ENCODE results near the gene PDLIM5. TPM values are rescaled to one million over a fixed set of nuclear protein-coding genes. Genes with fewer than 3 reads are reported as not detected.

PDLIM5 gene
- polyA plus RNA-seq, 1 donor (not counting 4 experiments of a cell fraction or from before 2014, with no cell fraction given) = 112 TPM

DNA sequence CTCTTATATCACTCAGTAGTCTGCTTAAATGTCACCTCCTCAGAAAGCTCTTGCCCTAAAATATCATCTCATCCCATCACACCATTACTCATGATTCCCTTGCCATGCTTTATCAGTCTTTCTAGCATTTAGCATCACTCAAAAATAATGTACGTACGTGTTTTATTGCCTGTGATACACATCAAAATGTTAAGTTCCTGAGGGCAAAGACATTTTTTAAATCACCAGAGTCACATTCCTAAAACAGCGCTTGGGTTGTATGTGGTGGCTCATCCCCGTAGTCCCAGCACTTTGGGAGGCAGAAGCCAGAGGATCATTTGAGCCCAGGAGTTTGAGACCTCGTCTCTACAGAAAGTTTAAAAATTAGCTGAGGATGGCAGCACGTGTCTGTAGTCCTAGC, 21.3 kb upstream of the PDLIM5 start:
- peaks cover 3% of the 10 kb centered on the region for H3K9me3 ChIP-seq (ENCODE audit: control insufficient read depth, low read depth, low read length)
- FAIRE-seq (no peak), DNase-seq (ENCODE audit: low read depth, low spot score) (no peak)
- no peak overlapping the region for H3K4me2 ChIP-seq (ENCODE audit: control insufficient read depth, extremely low read depth, insufficient read depth, low read depth, low read length)
- no peaks in the 10 kb centered on the region for H3K4me1 ChIP-seq (ENCODE audit: control insufficient read depth, extremely low read depth, insufficient read depth, low read length)
- no peaks in the 10 kb centered on the region for H4K20me1 ChIP-seq (ENCODE audit: control insufficient read depth, extremely low read depth, insufficient read depth, low read length)
- no peak for TF ChIP-seq EZH2 (IDR thresholded peaks at IDR 0.05; ENCODE audit: low read length)
- TF ChIP-seq, protein P1, sequence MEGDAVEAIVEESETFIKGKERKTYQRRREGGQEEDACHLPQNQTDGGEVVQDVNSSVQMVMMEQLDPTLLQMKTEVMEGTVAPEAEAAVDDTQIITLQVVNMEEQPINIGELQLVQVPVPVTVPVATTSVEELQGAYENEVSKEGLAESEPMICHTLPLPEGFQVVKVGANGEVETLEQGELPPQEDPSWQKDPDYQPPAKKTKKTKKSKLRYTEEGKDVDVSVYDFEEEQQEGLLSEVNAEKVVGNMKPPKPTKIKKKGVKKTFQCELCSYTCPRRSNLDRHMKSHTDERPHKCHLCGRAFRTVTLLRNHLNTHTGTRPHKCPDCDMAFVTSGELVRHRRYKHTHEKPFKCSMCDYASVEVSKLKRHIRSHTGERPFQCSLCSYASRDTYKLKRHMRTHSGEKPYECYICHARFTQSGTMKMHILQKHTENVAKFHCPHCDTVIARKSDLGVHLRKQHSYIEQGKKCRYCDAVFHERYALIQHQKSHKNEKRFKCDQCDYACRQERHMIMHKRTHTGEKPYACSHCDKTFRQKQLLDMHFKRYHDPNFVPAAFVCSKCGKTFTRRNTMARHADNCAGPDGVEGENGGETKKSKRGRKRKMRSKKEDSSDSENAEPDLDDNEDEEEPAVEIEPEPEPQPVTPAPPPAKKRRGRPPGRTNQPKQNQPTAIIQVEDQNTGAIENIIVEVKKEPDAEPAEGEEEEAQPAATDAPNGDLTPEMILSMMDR (optimal IDR thresholded peaks at IDR 0.05 in 1 of 3, IDR thresholded peaks at IDR 0.05 in 1 of 3, conservative IDR thresholded peaks at IDR 0.05 in 1 of 3; ENCODE audit: extremely low read depth in 1 of 3, insufficient read depth in 2 of 3, low read length in 3 of 3) = no peak
- no peaks in the 10 kb centered on the region for H3K27me3 ChIP-seq (ENCODE audit: control insufficient read depth, extremely low read depth, insufficient read depth, low read length)
- no peak overlapping the region for H3K4me3 ChIP-seq (ENCODE audit: control insufficient read depth in 2 of 3, extremely low read depth in 1 of 3, insufficient read depth in 2 of 3, low read depth in 1 of 3, low read length in 3 of 3)
- no peaks in the 10 kb centered on the region for H3K9me1 ChIP-seq (ENCODE audit: control insufficient read depth, extremely low read depth, insufficient read depth, low read length)
- H3K27ac ChIP-seq (ENCODE audit: control insufficient read depth, insufficient read depth, low read length) = no peak overlapping the region
- H3K36me3 ChIP-seq (ENCODE audit: control insufficient read depth in 2 of 2, extremely low read depth in 1 of 2, insufficient read depth in 2 of 2, low read length in 2 of 2) = no peaks in the 10 kb centered on the region
- dilution Hi-C loops (cut with MboI; ENCODE audit: extremely low pct_ligation_motif_present, low sequenced_read_pairs) = no loop called here
- no peak overlapping the region for H2AFZ ChIP-seq (ENCODE audit: control insufficient read depth, low read length)
- H3K79me2 ChIP-seq (ENCODE audit: control insufficient read depth, insufficient read depth, low read length) = no peaks in the 10 kb centered on the region
- no peak overlapping the region for H3K9ac ChIP-seq (ENCODE audit: control insufficient read depth, extremely low read depth, insufficient read depth, low read length)

DNA sequence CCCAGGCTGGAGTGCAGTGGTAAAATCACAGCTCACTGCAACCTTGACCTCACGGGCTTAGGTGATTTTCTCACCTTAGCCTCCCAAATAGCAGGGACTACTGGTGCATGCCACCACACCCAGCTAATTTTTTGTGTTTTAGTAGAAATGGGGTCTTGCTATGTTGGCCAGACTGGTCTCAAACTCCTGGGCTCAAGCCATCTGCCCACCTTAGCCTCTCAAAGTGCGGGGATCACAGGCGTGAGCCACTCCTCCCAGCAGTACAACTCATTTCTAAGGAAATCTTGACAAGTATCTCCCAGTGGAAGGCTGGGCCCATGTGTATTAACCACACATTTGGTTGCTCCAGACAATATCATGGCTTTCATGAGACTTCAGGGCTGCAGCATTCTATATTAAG, 20.4 kb upstream of the PDLIM5 start:
- H3K27me3 ChIP-seq (ENCODE audit: control insufficient read depth, extremely low read depth, insufficient read depth, low read length) = no peaks in the 10 kb centered on the region
- H3K79me2 ChIP-seq (ENCODE audit: control insufficient read depth, insufficient read depth, low read length) = no peaks in the 10 kb centered on the region
- DNase-seq (ENCODE audit: low read depth, low spot score) = no peak
- H3K9me3 ChIP-seq (ENCODE audit: control insufficient read depth, low read depth, low read length) = peaks cover 2% of the 10 kb centered on the region
- no peaks in the 10 kb centered on the region for H3K4me1 ChIP-seq (ENCODE audit: control insufficient read depth, extremely low read depth, insufficient read depth, low read length)
- no peak overlapping the region for H3K4me3 ChIP-seq (ENCODE audit: control insufficient read depth in 2 of 3, extremely low read depth in 1 of 3, insufficient read depth in 2 of 3, low read depth in 1 of 3, low read length in 3 of 3)
- H3K36me3 ChIP-seq (ENCODE audit: control insufficient read depth in 2 of 2, extremely low read depth in 1 of 2, insufficient read depth in 2 of 2, low read length in 2 of 2) = no peaks in the 10 kb centered on the region
- H4K20me1 ChIP-seq (ENCODE audit: control insufficient read depth, extremely low read depth, insufficient read depth, low read length) = no peaks in the 10 kb centered on the region
- H3K9me1 ChIP-seq (ENCODE audit: control insufficient read depth, extremely low read depth, insufficient read depth, low read length) = no peaks in the 10 kb centered on the region
- no peak overlapping the region for H3K4me2 ChIP-seq (ENCODE audit: control insufficient read depth, extremely low read depth, insufficient read depth, low read depth, low read length)
- TF ChIP-seq, protein P1 (optimal IDR thresholded peaks at IDR 0.05 in 1 of 3, IDR thresholded peaks at IDR 0.05 in 1 of 3, conservative IDR thresholded peaks at IDR 0.05 in 1 of 3; ENCODE audit: extremely low read depth in 1 of 3, insufficient read depth in 2 of 3, low read length in 3 of 3) = no peak
- no peak for TF ChIP-seq EZH2 (IDR thresholded peaks at IDR 0.05; ENCODE audit: low read length)
- H3K27ac ChIP-seq (ENCODE audit: control insufficient read depth, insufficient read depth, low read length) = no peak overlapping the region
- H3K9ac ChIP-seq (ENCODE audit: control insufficient read depth, extremely low read depth, insufficient read depth, low read length) = no peak overlapping the region
- dilution Hi-C loops (cut with MboI; ENCODE audit: extremely low pct_ligation_motif_present, low sequenced_read_pairs) = no loop called here
- no peak for FAIRE-seq
- H2AFZ ChIP-seq (ENCODE audit: control insufficient read depth, low read length) = no peak overlapping the region
